ENCODE data around the gene PLXDC2. TPM values are rescaled to one million over a fixed set of nuclear protein-coding genes. Genes with fewer than 3 reads are reported as not detected.
"Not testable (repeated sequence)": the region's sequence is repeated elsewhere in the genome, so short reads cannot be mapped to it uniquely, and the experiment has no call there.

Gene PLXDC2
- 79.2 and 83.4 TPM in 2 replicates for total RNA-seq (ENCODE audit: low replicate concordance)
- long read RNA-seq, full-length matches to known transcripts: 96 of 141 reads
- long read RNA-seq, partial matches to known transcripts: 20 of 141 reads
- long read RNA-seq, other reads (novel, unspliced or antisense): 25 of 141 reads

- Mint-ChIP-seq H3K27ac (peak within 1 kb of the TSS; percentile 96), H3K4me1 (ENCODE audit: unreplicated experiment) (peaks cover 20% of the 10 kb centered on the region), H3K4me3 (peak within 1 kb of the TSS; percentile 93), H3K9me3 (no peaks in the 10 kb centered on the region), H3K36me3 (peaks cover 14% of the 10 kb centered on the region), H3K27me3 (no peaks in the 10 kb centered on the region)
- peak; percentile 71 for DNase-seq (ENCODE audit: extremely low spot score, unreplicated experiment)
- no peak for TF ChIP-seq CTCF (conservative IDR thresholded peaks at IDR 0.05)
Measured at GRCh38 chr10:19816411-19817230, at the start of gene PLXDC2. PLXDC2 (plus strand) TSS chr10:19816432.

- no peak for TF ChIP-seq CTCF (conservative IDR thresholded peaks at IDR 0.05)
- Mint-ChIP-seq H3K4me3 (no peak overlapping the region), H3K9me3 (no peaks in the 10 kb centered on the region), H3K27me3 (no peaks in the 10 kb centered on the region), H3K4me1 (ENCODE audit: unreplicated experiment) (peaks cover 6% of the 10 kb centered on the region), H3K27ac (no peak overlapping the region), H3K36me3 (no peaks in the 10 kb centered on the region)
- no peak for DNase-seq (ENCODE audit: extremely low spot score, unreplicated experiment)
Measured at GRCh38 chr10:19767876-19768275, 48.4 kb upstream of the PLXDC2 start.

- not testable (repeated sequence) for H3K27me3 Mint-ChIP-seq; H3K36me3 Mint-ChIP-seq; DNase-seq (ENCODE audit: extremely low spot score, unreplicated experiment); H3K4me3 Mint-ChIP-seq; H3K9me3 Mint-ChIP-seq; H3K4me1 Mint-ChIP-seq (ENCODE audit: unreplicated experiment); H3K27ac Mint-ChIP-seq
Measured at GRCh38 chr10:19769826-19770225, 46.4 kb upstream of the PLXDC2 start.

GRCh38 chr10:19772972-19773371 is 43.3 kb upstream of the PLXDC2 start:
- H3K36me3 Mint-ChIP-seq: no peaks in the 10 kb centered on the region
- H3K27me3 Mint-ChIP-seq: no peaks in the 10 kb centered on the region
- no peak overlapping the region for H3K4me3 Mint-ChIP-seq
- H3K27ac Mint-ChIP-seq: no peak overlapping the region
- TF ChIP-seq CTCF (conservative IDR thresholded peaks at IDR 0.05): no peak
- no peak for DNase-seq (ENCODE audit: extremely low spot score, unreplicated experiment)
- H3K9me3 Mint-ChIP-seq: no peaks in the 10 kb centered on the region
- H3K4me1 Mint-ChIP-seq (ENCODE audit: unreplicated experiment): peaks cover 3% of the 10 kb centered on the region

- no peaks in the 10 kb centered on the region for H3K27me3 Mint-ChIP-seq
- H3K9me3 Mint-ChIP-seq: no peaks in the 10 kb centered on the region
- no peak for DNase-seq (ENCODE audit: extremely low spot score, unreplicated experiment)
- TF ChIP-seq CTCF (conservative IDR thresholded peaks at IDR 0.05): no peak
- H3K4me1 Mint-ChIP-seq (ENCODE audit: unreplicated experiment): no peaks in the 10 kb centered on the region
- H3K4me3 Mint-ChIP-seq: no peak overlapping the region
- no peak overlapping the region for H3K27ac Mint-ChIP-seq
- H3K36me3 Mint-ChIP-seq: no peaks in the 10 kb centered on the region
Measured at GRCh38 chr10:19775296-19775695, 40.9 kb upstream of the PLXDC2 start.

GRCh38 chr10:19777806-19778205 is 38.4 kb upstream of the PLXDC2 start:
- no peaks in the 10 kb centered on the region for H3K4me1 Mint-ChIP-seq (ENCODE audit: unreplicated experiment)
- no peaks in the 10 kb centered on the region for H3K36me3 Mint-ChIP-seq
- TF ChIP-seq CTCF (conservative IDR thresholded peaks at IDR 0.05): no peak
- no peak overlapping the region for H3K4me3 Mint-ChIP-seq
- no peaks in the 10 kb centered on the region for H3K27me3 Mint-ChIP-seq
- DNase-seq (ENCODE audit: extremely low spot score, unreplicated experiment): no peak
- H3K9me3 Mint-ChIP-seq: no peaks in the 10 kb centered on the region
- no peak overlapping the region for H3K27ac Mint-ChIP-seq
